ENCODE measurements around the gene CTBP2.

CTBP2 gene

GRCh38 chr10:124993736-124994451 is 166.5 kb downstream of the CTBP2 start:
- DNase-seq (ENCODE audit: low read depth): no peak
- H3K4me3 ChIP-seq (ENCODE audit: low read depth, low read length): no peak overlapping the region
- no peak for TF ChIP-seq CTCF (IDR thresholded peaks at IDR 0.05; ENCODE audit: low read depth, low read length, missing control alignments)
- in situ Hi-C loops (cut with HindIII; ENCODE audit: low sequenced_read_pairs): loop anchor here (5.0 kb wide), 3 partner anchors 48 to 153 kb away; no protein-coding TSS in a partner anchor

GRCh38 chr10:124993345-124993708 is 167.0 kb downstream of the CTBP2 start:
- in situ Hi-C loops (cut with HindIII; ENCODE audit: low sequenced_read_pairs): loop anchor here (5.0 kb wide), 3 partner anchors 49 to 154 kb away; no protein-coding TSS in a partner anchor

GRCh38 chr10:124992462-124993344 is 167.7 kb downstream of the CTBP2 start:
- in situ Hi-C loops (cut with HindIII; ENCODE audit: low sequenced_read_pairs): loop anchor here (5.0 kb wide), 3 partner anchors 50 to 155 kb away; no protein-coding TSS in a partner anchor
- TF ChIP-seq CTCF (IDR thresholded peaks at IDR 0.05; ENCODE audit: low read depth, low read length, missing control alignments): peak; percentile 78
- H3K4me3 ChIP-seq (ENCODE audit: low read depth, low read length): no peak overlapping the region
- peak; percentile 81 for DNase-seq (ENCODE audit: low read depth)

More at GRCh38 chr10:124993345-124993708, 167.0 kb downstream of the CTBP2 start:
- no peak for DNase-seq (ENCODE audit: low read depth)
- no peak for TF ChIP-seq CTCF (IDR thresholded peaks at IDR 0.05; ENCODE audit: low read depth, low read length, missing control alignments)
- H3K4me3 ChIP-seq (ENCODE audit: low read depth, low read length): no peak overlapping the region

GRCh38 chr10:124991835-124992234 is 168.5 kb downstream of the CTBP2 start:
- no peak overlapping the region for H3K4me3 ChIP-seq (ENCODE audit: low read depth, low read length)

DNA sequence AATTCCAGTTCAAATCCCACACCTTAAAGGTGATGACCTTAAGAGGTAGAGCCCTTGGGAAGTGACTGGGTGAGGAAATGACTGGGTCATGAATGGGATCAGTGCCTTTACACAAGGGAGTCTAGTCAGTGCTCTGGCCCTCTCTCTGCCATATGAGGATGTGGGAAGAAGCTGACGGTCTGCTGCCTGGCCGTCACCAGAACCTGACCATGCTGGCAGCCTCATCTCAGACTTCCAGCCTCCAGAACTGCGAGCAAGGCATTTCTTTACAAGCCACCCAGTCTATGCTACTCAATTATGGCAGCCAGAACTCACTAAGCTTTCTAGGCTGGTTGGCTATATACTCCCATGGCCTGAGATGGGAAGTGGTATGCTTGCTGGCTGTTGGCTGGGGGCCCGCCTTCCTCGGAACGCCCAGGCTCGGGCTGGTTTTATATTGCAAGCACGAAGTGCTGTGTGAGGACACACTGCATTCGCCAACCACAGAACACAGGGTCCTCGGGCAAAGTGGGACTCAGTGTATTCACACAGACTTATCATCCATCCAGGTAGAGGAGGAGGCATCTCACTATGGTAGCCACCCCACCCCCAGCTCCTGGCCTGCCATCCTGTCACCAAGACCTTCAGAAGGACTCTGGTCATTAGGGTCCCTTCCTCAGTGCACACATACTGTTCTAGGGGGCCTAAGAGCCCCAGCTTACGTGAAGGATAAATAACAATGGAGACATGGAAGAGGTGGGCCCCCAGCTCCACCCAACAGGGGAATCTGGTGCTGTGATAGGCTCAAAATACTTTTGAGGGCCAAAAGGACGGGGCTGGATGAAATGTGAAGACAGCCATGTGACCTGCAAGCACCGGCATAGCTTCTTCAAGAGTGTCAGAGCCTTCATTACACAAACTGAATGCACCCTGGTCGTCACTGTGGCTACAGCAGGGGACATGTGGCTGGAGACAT is 169.4 kb downstream of the CTBP2 start:
- DNase-seq (ENCODE audit: low read depth): no peak
- TF ChIP-seq CTCF (IDR thresholded peaks at IDR 0.05; ENCODE audit: low read depth, low read length, missing control alignments): no peak
- no peak overlapping the region for H3K4me3 ChIP-seq (ENCODE audit: low read depth, low read length)
- in situ Hi-C loops (cut with HindIII; ENCODE audit: low sequenced_read_pairs): loop anchor here (5.0 kb wide), 3 partner anchors 51 to 156 kb away; no protein-coding TSS in a partner anchor

More at GRCh38 chr10:124991835-124992234, 168.5 kb downstream of the CTBP2 start:
- TF ChIP-seq CTCF (IDR thresholded peaks at IDR 0.05; ENCODE audit: low read depth, low read length, missing control alignments): no peak
- in situ Hi-C loops (cut with HindIII; ENCODE audit: low sequenced_read_pairs): loop anchor here (5.0 kb wide), 3 partner anchors 50 to 155 kb away; no protein-coding TSS in a partner anchor
- no peak for DNase-seq (ENCODE audit: low read depth)
